ENCODE data around the gene G6PC3.
"Not testable (repeated sequence)": the region's sequence is repeated elsewhere in the genome, so short reads cannot be mapped to it uniquely, and the experiment has no call there.

The G6PC3 gene

GRCh38 chr17:44115585-44116415, 45.3 kb downstream of the G6PC3 start:
- no peak overlapping the region for H3K4me3 ChIP-seq (ENCODE audit: low read depth, low read length)
- DNase-seq (ENCODE audit: low read depth) = peak; percentile 51
- TF ChIP-seq CTCF (IDR thresholded peaks at IDR 0.05; ENCODE audit: low read depth, low read length) (peak; percentile 85), MYC (IDR thresholded peaks at IDR 0.05; ENCODE audit: low read depth, low read length) (no peak)

GRCh38 chr17:44117351-44117750, 46.8 kb downstream of the G6PC3 start:
- TF ChIP-seq MYC (IDR thresholded peaks at IDR 0.05; ENCODE audit: low read depth, low read length) (no peak), MAX (IDR thresholded peaks at IDR 0.05; ENCODE audit: low read depth, low read length) (no peak), CTCF (IDR thresholded peaks at IDR 0.05; ENCODE audit: low read depth, low read length) (no peak), POLR2A (IDR thresholded peaks at IDR 0.05; ENCODE audit: extremely low read depth, insufficient read length) (no peak)
- H3K4me3 ChIP-seq (ENCODE audit: low read depth, low read length) = no peak overlapping the region
- no peak for DNase-seq (ENCODE audit: low read depth)

- TF ChIP-seq POLR2A (IDR thresholded peaks at IDR 0.05; ENCODE audit: extremely low read depth, insufficient read length) = no peak
- TF ChIP-seq CTCF (IDR thresholded peaks at IDR 0.05; ENCODE audit: low read depth, low read length) = no peak
- TF ChIP-seq MAX (IDR thresholded peaks at IDR 0.05; ENCODE audit: low read depth, low read length) = no peak
- no peak for TF ChIP-seq MYC (IDR thresholded peaks at IDR 0.05; ENCODE audit: low read depth, low read length)
- no peak overlapping the region for H3K4me3 ChIP-seq (ENCODE audit: low read depth, low read length)
- DNase-seq (ENCODE audit: low read depth) = no peak
Observed at GRCh38 chr17:44118427-44119050, 48.0 kb downstream of the G6PC3 start.

GRCh38 chr17:44119062-44119461, 48.5 kb downstream of the G6PC3 start:
- no peak for DNase-seq (ENCODE audit: low read depth)
- TF ChIP-seq CTCF (IDR thresholded peaks at IDR 0.05; ENCODE audit: low read depth, low read length) = no peak
- TF ChIP-seq MAX (IDR thresholded peaks at IDR 0.05; ENCODE audit: low read depth, low read length) = no peak
- H3K4me3 ChIP-seq (ENCODE audit: low read depth, low read length) = no peak overlapping the region

GRCh38 chr17:44119798-44120197, 49.3 kb downstream of the G6PC3 start:
- TF ChIP-seq CTCF (IDR thresholded peaks at IDR 0.05; ENCODE audit: low read depth, low read length) (no peak), POLR2A (IDR thresholded peaks at IDR 0.05; ENCODE audit: extremely low read depth, insufficient read length) (no peak), MAX (IDR thresholded peaks at IDR 0.05; ENCODE audit: low read depth, low read length) (no peak), MYC (IDR thresholded peaks at IDR 0.05; ENCODE audit: low read depth, low read length) (no peak)
- H3K4me3 ChIP-seq (ENCODE audit: low read depth, low read length) = no peak overlapping the region
- DNase-seq (ENCODE audit: low read depth) = no peak

GRCh38 chr17:44120281-44120680, 49.7 kb downstream of the G6PC3 start:
- not testable (repeated sequence) for H3K4me3 ChIP-seq (ENCODE audit: low read depth, low read length); DNase-seq (ENCODE audit: low read depth)

Data from NB4 (cell line).